Measurements from ENCODE around the gene CXCL9. TPM values are rescaled to one million over a fixed set of nuclear protein-coding genes. Genes with fewer than 3 reads are reported as not detected.
A peak's percentile ranks its signal among the peaks of the same experiment; 100 is the strongest.

CXCL9 gene
- total RNA-seq, 1 experiment from 2014 or later: not detected

DNA sequence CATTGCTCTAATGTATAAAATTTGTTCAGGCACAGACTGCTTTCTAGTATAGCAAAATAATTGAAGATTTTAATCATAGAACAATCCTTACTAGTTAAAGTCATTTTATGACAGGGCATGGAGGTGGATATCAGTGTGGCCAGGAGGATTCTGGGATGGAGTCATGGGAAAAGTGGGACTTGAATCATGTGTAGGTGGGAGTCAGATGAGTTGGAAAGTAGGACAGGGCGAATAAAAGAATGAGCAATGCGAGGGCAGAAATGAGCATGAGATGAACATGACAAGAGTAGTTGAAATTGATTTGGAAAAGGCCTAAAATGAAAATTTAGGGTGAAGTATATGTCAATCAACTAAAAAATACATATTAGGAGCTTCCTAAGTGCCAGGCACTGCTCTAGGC lies 9.4 kb downstream of the CXCL9 start:
- H2AFZ ChIP-seq (ENCODE audit: low read length): no peak overlapping the region
- H3K27me3 ChIP-seq (ENCODE audit: low read length): no peaks in the 10 kb centered on the region
- no peak overlapping the region for H3K4me3 ChIP-seq (ENCODE audit: low read length)
- H3K27ac ChIP-seq (ENCODE audit: low read length): no peak overlapping the region
- H3K9ac ChIP-seq (ENCODE audit: low read length): no peak overlapping the region
- no peaks in the 10 kb centered on the region for H3K9me2 ChIP-seq (replicated peaks; ENCODE audit: low read length)
- H3K36me3 ChIP-seq (ENCODE audit: low read depth, low read length): no peaks in the 10 kb centered on the region
- no peaks in the 10 kb centered on the region for H3K9me3 ChIP-seq (ENCODE audit: low read length)
- H3F3A ChIP-seq (ENCODE audit: low read length, unreplicated experiment): no peaks in the 10 kb centered on the region
- no peaks in the 10 kb centered on the region for H4K20me1 ChIP-seq (ENCODE audit: low read length)
- TF ChIP-seq, protein P1, sequence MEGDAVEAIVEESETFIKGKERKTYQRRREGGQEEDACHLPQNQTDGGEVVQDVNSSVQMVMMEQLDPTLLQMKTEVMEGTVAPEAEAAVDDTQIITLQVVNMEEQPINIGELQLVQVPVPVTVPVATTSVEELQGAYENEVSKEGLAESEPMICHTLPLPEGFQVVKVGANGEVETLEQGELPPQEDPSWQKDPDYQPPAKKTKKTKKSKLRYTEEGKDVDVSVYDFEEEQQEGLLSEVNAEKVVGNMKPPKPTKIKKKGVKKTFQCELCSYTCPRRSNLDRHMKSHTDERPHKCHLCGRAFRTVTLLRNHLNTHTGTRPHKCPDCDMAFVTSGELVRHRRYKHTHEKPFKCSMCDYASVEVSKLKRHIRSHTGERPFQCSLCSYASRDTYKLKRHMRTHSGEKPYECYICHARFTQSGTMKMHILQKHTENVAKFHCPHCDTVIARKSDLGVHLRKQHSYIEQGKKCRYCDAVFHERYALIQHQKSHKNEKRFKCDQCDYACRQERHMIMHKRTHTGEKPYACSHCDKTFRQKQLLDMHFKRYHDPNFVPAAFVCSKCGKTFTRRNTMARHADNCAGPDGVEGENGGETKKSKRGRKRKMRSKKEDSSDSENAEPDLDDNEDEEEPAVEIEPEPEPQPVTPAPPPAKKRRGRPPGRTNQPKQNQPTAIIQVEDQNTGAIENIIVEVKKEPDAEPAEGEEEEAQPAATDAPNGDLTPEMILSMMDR (conservative IDR thresholded peaks at IDR 0.05; ENCODE audit: low read depth, low read length): no peak
- TF ChIP-seq EZH2 (IDR thresholded peaks at IDR 0.05; ENCODE audit: low read length, unreplicated experiment) (no peak), EZH2phosphoT487 (IDR thresholded peaks at IDR 0.05; ENCODE audit: borderline replicate concordance, low read length) (no peak)
- no peaks in the 10 kb centered on the region for H3K79me2 ChIP-seq (ENCODE audit: low read length)
- no peak overlapping the region for H3K4me2 ChIP-seq (ENCODE audit: low read length)
- no peak for ATAC-seq
- no peak for DNase-seq
- CTCF ChIA-PET: no interaction called here
- intact Hi-C loops (cut with micrococcal nuclease): no loop called here
- no TSS peak for BruUV-seq (replicated peaks)
- POLR2A ChIA-PET (ENCODE audit: unreplicated experiment): no interaction called here
- H3K4me1 ChIP-seq (ENCODE audit: insufficient read depth, low read length): peaks cover 10% of the 10 kb centered on the region; the same call in 1 of the 2 replicates

DNA sequence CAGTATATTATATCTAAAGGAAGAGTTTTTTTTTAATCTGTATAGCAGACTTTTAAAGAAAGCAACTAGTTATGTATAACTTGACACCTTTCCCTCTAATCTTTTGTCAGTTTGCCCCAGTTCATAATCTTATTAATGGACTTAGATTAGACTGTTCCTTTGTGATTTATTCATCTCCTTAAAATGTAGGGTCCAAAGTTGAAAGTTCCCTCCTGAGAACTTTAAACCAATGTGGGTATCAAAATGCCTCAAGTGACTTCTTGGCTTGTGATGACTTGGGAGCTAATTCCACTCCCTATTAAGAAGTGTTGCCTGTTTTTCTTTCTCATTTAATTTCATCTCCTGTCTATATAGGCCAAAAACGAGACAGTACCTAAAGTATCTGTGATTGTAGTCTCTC lies 10.2 kb downstream of the CXCL9 start:
- H3K27ac ChIP-seq (ENCODE audit: low read length): no peak overlapping the region
- ATAC-seq: no peak
- no peaks in the 10 kb centered on the region for H3K9me3 ChIP-seq (ENCODE audit: low read length)
- DNase-seq: no peak
- intact Hi-C loops (cut with micrococcal nuclease): no loop called here
- H3K4me3 ChIP-seq (ENCODE audit: low read length): no peak overlapping the region
- POLR2A ChIA-PET (ENCODE audit: unreplicated experiment): no interaction called here
- H3K9me2 ChIP-seq (replicated peaks; ENCODE audit: low read length): no peaks in the 10 kb centered on the region
- H3K9ac ChIP-seq (ENCODE audit: low read length): no peak overlapping the region
- H3F3A ChIP-seq (ENCODE audit: low read length, unreplicated experiment): no peaks in the 10 kb centered on the region
- H3K4me1 ChIP-seq (ENCODE audit: insufficient read depth, low read length): peaks cover 4% of the 10 kb centered on the region; the same call in 1 of the 2 replicates
- CTCF ChIA-PET: no interaction called here
- no peak for TF ChIP-seq EZH2 (IDR thresholded peaks at IDR 0.05; ENCODE audit: low read length, unreplicated experiment)
- TF ChIP-seq, protein P1 (conservative IDR thresholded peaks at IDR 0.05; ENCODE audit: low read depth, low read length): no peak
- TF ChIP-seq EZH2phosphoT487 (IDR thresholded peaks at IDR 0.05; ENCODE audit: borderline replicate concordance, low read length): no peak
- no peaks in the 10 kb centered on the region for H3K36me3 ChIP-seq (ENCODE audit: low read depth, low read length)
- no peaks in the 10 kb centered on the region for H3K27me3 ChIP-seq (ENCODE audit: low read length)
- no peaks in the 10 kb centered on the region for H4K20me1 ChIP-seq (ENCODE audit: low read length)
- H3K79me2 ChIP-seq (ENCODE audit: low read length): no peaks in the 10 kb centered on the region
- no TSS peak for BruUV-seq (replicated peaks)
- H2AFZ ChIP-seq (ENCODE audit: low read length): no peak overlapping the region
- H3K4me2 ChIP-seq (ENCODE audit: low read length): no peak overlapping the region

DNA sequence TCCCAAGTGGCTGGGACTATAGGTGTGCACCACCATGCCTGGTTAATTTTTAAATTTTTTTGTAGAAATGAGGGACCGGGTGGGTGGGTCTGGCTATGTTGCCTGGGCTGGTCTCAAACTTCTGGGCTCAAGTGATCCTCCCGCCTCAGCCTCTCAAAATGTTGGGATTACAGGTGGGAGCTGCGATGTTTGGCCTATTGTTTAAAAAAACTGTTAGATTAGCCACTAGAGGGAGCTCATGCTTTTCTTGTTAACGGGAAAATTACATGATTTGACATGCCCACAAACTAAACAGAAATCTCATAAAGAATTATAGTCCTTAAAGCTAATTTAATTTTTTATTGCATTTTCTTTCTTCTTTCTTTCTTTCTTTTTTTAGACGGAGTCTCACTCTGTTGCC lies 11.6 kb downstream of the CXCL9 start:
- Histone ChIP-seq H3K9ac (ENCODE audit: low read length) (no peak overlapping the region), H2AFZ (ENCODE audit: low read length) (no peak overlapping the region), H3K79me2 (ENCODE audit: low read length) (peaks cover 4% of the 10 kb centered on the region), H3K36me3 (ENCODE audit: low read depth, low read length) (no peaks in the 10 kb centered on the region), H3K9me3 (ENCODE audit: low read length) (no peaks in the 10 kb centered on the region), H3K27ac (ENCODE audit: low read length) (no peak overlapping the region), H3K4me1 (ENCODE audit: insufficient read depth, low read length) (no peaks in the 10 kb centered on the region), H3K9me2 (replicated peaks; ENCODE audit: low read length) (no peaks in the 10 kb centered on the region), H3K27me3 (ENCODE audit: low read length) (no peaks in the 10 kb centered on the region), H3K4me2 (ENCODE audit: low read length) (no peak overlapping the region), H4K20me1 (ENCODE audit: low read length) (no peaks in the 10 kb centered on the region), H3F3A (ENCODE audit: low read length, unreplicated experiment) (no peaks in the 10 kb centered on the region), H3K4me3 (ENCODE audit: low read length) (no peak overlapping the region)
- BruUV-seq (replicated peaks): no TSS peak
- ATAC-seq (peak; percentile 35; the same call in 1 of the 2 replicates), DNase-seq (peak; percentile 73)
- TF ChIP-seq, protein P1 (conservative IDR thresholded peaks at IDR 0.05; ENCODE audit: low read depth, low read length): peak; percentile 57
- no peak for TF ChIP-seq EZH2 (IDR thresholded peaks at IDR 0.05; ENCODE audit: low read length, unreplicated experiment)
- TF ChIP-seq EZH2phosphoT487 (IDR thresholded peaks at IDR 0.05; ENCODE audit: borderline replicate concordance, low read length): no peak
- intact Hi-C loops (cut with micrococcal nuclease): loop anchor here (1.0 kb wide), 1 partner anchor 72 kb away; no protein-coding TSS in a partner anchor
- ChIA-PET POLR2A (ENCODE audit: unreplicated experiment) (no interaction called here), CTCF (interaction anchor here (0.6 to 1.1 kb wide), 5 partner anchors 67 to 92 kb away, joined by 3 to 6 read pairs (median 4); no protein-coding TSS in a partner anchor)
